ENCODE measurements around the gene GABRD. TPM values are rescaled to one million over a fixed set of nuclear protein-coding genes. Genes with fewer than 3 reads are reported as not detected.

The GABRD gene
- total RNA-seq, 1 experiment from 2014 or later, result 15.6 TPM

- no peak for TF ChIP-seq REST (IDR thresholded peaks at IDR 0.05; ENCODE audit: low read depth)
- no peak for TF ChIP-seq JUND (IDR thresholded peaks at IDR 0.05)
- TF ChIP-seq EZH2phosphoT487 (IDR thresholded peaks at IDR 0.05; ENCODE audit: borderline replicate concordance), result no peak
Observed at GRCh38 chr1:2033165-2033564, 14.0 kb downstream of the GABRD start (continued).

- BruUV-seq (replicated peaks), result no TSS peak
- H3K9me3 ChIP-seq (ENCODE audit: control insufficient read depth in 1 of 2, insufficient read depth in 1 of 2, low read depth in 1 of 2, low read length in 2 of 2), result no peaks in the 10 kb centered on the region
- H3K79me2 ChIP-seq (ENCODE audit: insufficient read depth, low read length), result no peaks in the 10 kb centered on the region
- no peak overlapping the region for H3K9ac ChIP-seq (ENCODE audit: low read length)
- no peak overlapping the region for H3K27ac ChIP-seq (ENCODE audit: low read depth, low read length)
- no peaks in the 10 kb centered on the region for H3K4me1 ChIP-seq (ENCODE audit: control insufficient read depth in 1 of 2, insufficient read depth in 2 of 2, low read length in 2 of 2)
- DNase-seq (ENCODE audit: low read depth, low spot score), result no peak
- H3K36me3 ChIP-seq (ENCODE audit: control insufficient read depth in 1 of 2, insufficient read depth in 2 of 2, low read length in 2 of 2), result no peaks in the 10 kb centered on the region
- H3K9me2 ChIP-seq (ENCODE audit: insufficient read depth), result no peaks in the 10 kb centered on the region
- no peak for TF ChIP-seq CBX3 (IDR thresholded peaks at IDR 0.05; ENCODE audit: low read depth)
- no peak for TF ChIP-seq JUND (IDR thresholded peaks at IDR 0.05)
- no peak for TF ChIP-seq ZFX (IDR thresholded peaks at IDR 0.05)
- no peak for TF ChIP-seq CEBPB (IDR thresholded peaks at IDR 0.05; ENCODE audit: low read depth)
- no peak for TF ChIP-seq CTCF (IDR thresholded peaks at IDR 0.05 in 2 of 3, conservative IDR thresholded peaks at IDR 0.05 in 1 of 3; ENCODE audit: borderline replicate concordance in 1 of 3, insufficient read depth in 1 of 3, low read depth in 2 of 3, low read length in 2 of 3)
- no peak for TF ChIP-seq EZH2 (IDR thresholded peaks at IDR 0.05)
- TF ChIP-seq ZNF274 (IDR thresholded peaks at IDR 0.05; ENCODE audit: low read depth, low read length), result no peak
- no peak for TF ChIP-seq SIN3A (IDR thresholded peaks at IDR 0.05; ENCODE audit: low read depth)
- TF ChIP-seq ZBTB33 (IDR thresholded peaks at IDR 0.05; ENCODE audit: extremely low read depth, insufficient replicate concordance, low read length), result no peak
- TF ChIP-seq YY1 (IDR thresholded peaks at IDR 0.05; ENCODE audit: extremely low read depth, insufficient replicate concordance, low read depth, low read length), result no peak
- no peak for TF ChIP-seq TCF7L2 (IDR thresholded peaks at IDR 0.05; ENCODE audit: borderline replicate concordance, extremely low read depth, insufficient read depth, insufficient read length)
- no peak for TF ChIP-seq POLR2A (IDR thresholded peaks at IDR 0.05; ENCODE audit: borderline replicate concordance, extremely low read depth, insufficient read depth, insufficient read length)
- no peak for TF ChIP-seq EGR1 (IDR thresholded peaks at IDR 0.05; ENCODE audit: low read depth)
- TF ChIP-seq RAD21 (IDR thresholded peaks at IDR 0.05; ENCODE audit: low read depth), result no peak
- TF ChIP-seq ATF3 (IDR thresholded peaks at IDR 0.05), result no peak
- no peak overlapping the region for H3K4me3 ChIP-seq (replicated peaks in 1 of 2; ENCODE audit: low read depth in 1 of 2, low read length in 2 of 2)
- H3K4me2 ChIP-seq (ENCODE audit: low read length), result no peak overlapping the region
- no peaks in the 10 kb centered on the region for H3K27me3 ChIP-seq (ENCODE audit: insufficient read depth, low read length)
- POLR2A ChIA-PET, result no interaction called here
- intact Hi-C loops (cut with micrococcal nuclease), result no loop called here
- H4K20me1 ChIP-seq (ENCODE audit: insufficient read depth), result no peaks in the 10 kb centered on the region
- RAD21 ChIA-PET (ENCODE audit: low non-redundant PET in 1 of 2, low total read pairs in 2 of 2, uncharacterized antibody in 2 of 2, unreplicated experiment in 2 of 2), result interaction anchor here in 1 of 2 experiments (1.5 kb wide), 1 partner anchor 8 kb away, joined by 3 read pairs; no protein-coding TSS in a partner anchor
- ATAC-seq, result no peak
- CTCF ChIA-PET, result interaction anchor here (0.6 to 1.2 kb wide), 3 partner anchors 9 to 14 kb away, joined by 3 to 5 read pairs (median 3); partner anchors contain the start of gene PRKCZ
- no peak overlapping the region for H2AFZ ChIP-seq (ENCODE audit: low read depth, low read length, poor library complexity, severe bottlenecking)
Observed at GRCh38 chr1:2036287-2036686, 17.1 kb downstream of the GABRD start.
